HG03442 (cell line): ENCODE results near the gene TRIP4.
A peak's percentile ranks its signal among the peaks of the same experiment; 100 is the strongest.

Experiments
- ATAC-seq: cut with Tn5 transposase; IDR thresholded peaks from one replicate; pipeline ENCODE4 v1.9.1; 2021; ENCODE audit warnings: mild to moderate bottlenecking, moderate library complexity; ENCODE audit not compliant: unreplicated experiment

The TRIP4 gene

GRCh38 chr15:64444836-64445235 is 57.2 kb downstream of the TRIP4 start:
- no peak for ATAC-seq

GRCh38 chr15:64447536-64448315 is 60.1 kb downstream of the TRIP4 start:
- ATAC-seq = no peak

DNA sequence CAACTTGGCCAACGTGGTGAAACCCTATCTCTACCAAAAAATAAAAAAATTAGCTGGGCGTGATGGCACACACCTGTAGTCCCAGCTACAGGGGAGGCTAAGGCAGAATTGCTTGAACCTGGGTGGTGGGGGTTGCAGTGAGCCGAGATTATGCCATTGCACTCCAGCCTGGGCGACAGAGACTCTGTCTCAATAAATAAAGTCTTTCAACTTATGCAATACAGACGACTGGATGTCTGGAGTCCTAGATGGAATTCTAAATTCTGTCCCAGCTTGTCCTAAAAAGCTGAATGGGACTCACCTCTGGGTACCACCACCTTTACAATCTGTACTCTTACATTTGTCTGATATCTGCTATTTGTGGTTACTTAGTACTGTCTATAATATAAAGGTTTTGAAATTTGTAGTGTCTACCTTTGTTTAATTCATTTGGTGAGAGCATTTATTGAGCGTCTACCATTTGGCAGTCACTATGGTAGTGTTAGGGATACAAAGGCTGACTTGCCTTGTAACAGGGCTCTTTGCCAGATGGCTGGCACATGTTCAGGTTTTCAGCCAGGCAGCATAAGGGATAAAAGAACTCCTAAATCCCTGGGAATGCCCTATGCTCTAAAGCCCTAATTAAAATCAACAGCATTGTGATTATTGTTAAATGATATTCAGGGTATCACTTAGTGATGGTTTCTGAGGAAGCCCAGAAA is 65.5 kb downstream of the TRIP4 start:
- ATAC-seq = no peak

- no peak for ATAC-seq
Observed at GRCh38 chr15:64453689-64454037, 66.0 kb downstream of the TRIP4 start.

- ATAC-seq = no peak
Observed at GRCh38 chr15:64454282-64454681, 66.6 kb downstream of the TRIP4 start.

GRCh38 chr15:64455961-64456371 is 68.3 kb downstream of the TRIP4 start:
- no peak for ATAC-seq

DNA sequence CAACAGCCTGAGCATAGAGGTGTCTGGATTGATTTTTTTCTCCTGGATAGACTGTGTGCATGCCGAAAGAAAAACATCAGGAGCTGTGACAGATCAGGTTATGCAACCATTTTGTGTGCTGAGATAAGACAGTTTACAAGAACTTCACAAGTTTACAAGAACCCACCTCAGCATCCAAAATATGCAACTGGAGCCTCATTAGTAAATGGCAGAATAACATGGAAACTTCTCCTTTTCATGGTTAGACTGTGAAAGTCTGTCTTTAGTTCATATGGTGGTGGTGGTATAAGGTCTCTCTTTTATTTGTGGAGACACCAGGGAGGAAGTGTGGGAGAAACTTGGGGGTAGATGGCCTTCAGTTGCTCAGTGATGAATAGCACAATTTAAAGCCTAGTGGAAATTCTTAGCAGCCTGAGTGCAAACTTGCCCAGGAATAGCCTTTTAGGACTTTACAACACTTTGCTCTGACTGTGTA is 69.0 kb downstream of the TRIP4 start:
- no peak for ATAC-seq

GRCh38 chr15:64459066-64459781 is 71.6 kb downstream of the TRIP4 start:
- ATAC-seq = no peak

GRCh38 chr15:64460206-64460723 is 72.6 kb downstream of the TRIP4 start, which contains the start of gene ZNF609:
Gene ZNF609, plus strand, starts transcription at chr15:64460578. Its CDS starts 38,842 bp downstream, at chr15:64499420.
- peak; percentile 57 for ATAC-seq

- no peak for ATAC-seq
Observed at GRCh38 chr15:64460724-64461720, 73.4 kb downstream of the TRIP4 start.

- ATAC-seq = no peak
Observed at GRCh38 chr15:64461721-64462162, 74.1 kb downstream of the TRIP4 start.

DNA sequence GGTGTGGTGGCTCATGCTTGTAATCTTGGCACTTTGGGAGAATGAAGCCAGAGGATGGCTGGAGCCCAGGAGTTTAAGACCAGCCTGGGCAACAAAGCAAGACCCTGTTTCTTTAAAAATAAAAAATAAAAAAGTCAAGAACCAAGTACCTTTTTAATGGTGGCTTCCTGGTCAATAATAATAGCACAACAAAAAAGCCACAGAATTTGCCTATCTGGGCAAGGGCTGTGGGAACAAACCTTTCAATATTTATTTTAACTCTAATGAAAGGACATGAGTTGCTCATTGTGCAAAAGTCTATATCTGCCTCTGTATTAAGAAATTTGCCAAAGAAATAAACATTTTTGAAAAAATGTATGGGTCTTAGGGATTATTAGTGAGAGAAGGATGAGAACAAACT is 74.9 kb downstream of the TRIP4 start:
- ATAC-seq = no peak

- ATAC-seq = no peak
Observed at GRCh38 chr15:64464276-64465005, 76.8 kb downstream of the TRIP4 start.

GRCh38 chr15:64466408-64467141 is 78.9 kb downstream of the TRIP4 start:
- no peak for ATAC-seq

DNA sequence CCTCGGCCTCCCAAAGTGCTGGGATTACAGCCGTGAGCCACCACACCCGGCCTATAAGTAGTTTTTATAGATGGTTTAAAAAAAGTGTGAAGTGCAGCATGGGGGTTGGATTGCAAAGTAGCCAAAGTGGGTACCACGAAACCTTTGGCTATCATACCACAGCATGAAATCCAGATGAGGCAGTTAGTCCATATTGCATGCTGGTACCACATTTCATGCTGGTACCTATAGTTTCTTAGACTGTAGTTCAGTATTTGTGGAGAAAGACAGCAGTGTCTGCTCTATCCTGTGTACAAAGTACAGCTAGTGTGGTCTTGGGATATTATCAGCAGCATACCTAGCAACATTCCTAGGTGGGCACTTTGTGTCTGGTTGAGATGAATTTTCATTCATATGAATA is 84.5 kb downstream of the TRIP4 start:
- ATAC-seq = no peak

- no peak for ATAC-seq
Observed at GRCh38 chr15:64474846-64475245, 87.2 kb downstream of the TRIP4 start.

- no peak for ATAC-seq
Observed at GRCh38 chr15:64476550-64476949, 88.9 kb downstream of the TRIP4 start.

GRCh38 chr15:64478863-64479262 is 91.2 kb downstream of the TRIP4 start:
- ATAC-seq = no peak

GRCh38 chr15:64480891-64481290 is 93.3 kb downstream of the TRIP4 start:
- ATAC-seq = no peak
